IMR-90 (cell line): Measurements from ENCODE around the gene TULP4. TPM values are rescaled to one million over a fixed set of nuclear protein-coding genes. Genes with fewer than 3 reads are reported as not detected.

Source experiments
- ATAC-seq: fragments of 200-7000 bp; cut with Tn5 transposase; 2 replicates; pipeline ENCODE4 v1.9.1; 2020; ENCODE audit warnings: low read depth, mild to moderate bottlenecking, moderate library complexity
- BruUV-seq: library from RNA; stranded (reverse); fragments of 400-500 nt; replicated peaks from 2 replicates; lab custom pipeline; 2021; lab: Mats Ljungman, UMichigan
- CTCF ChIA-PET: fragments of 300-600 bp; formaldehyde crosslinking; extraction: SDS; loops from one replicate; lab custom pipeline; 2021; ENCODE audit warnings: antibody characterized with exemption; lab: Yijun Ruan, JAX
- POLR2A ChIA-PET: fragments of 300-600 bp; sonication (Branson Sonifier 250); formaldehyde crosslinking; loops from one replicate; lab custom pipeline; 2022; ENCODE audit warnings: antibody characterized with exemption; ENCODE audit not compliant: unreplicated experiment; lab: Charles Lee
- DNase-seq: peaks from one replicate; pipeline ENCODE4 v3.0.0; 2013
- H2AFZ ChIP-seq: replicated peaks from 2 replicates; pipeline ENCODE3; 2013; ENCODE audit warnings: low read length, mild to moderate bottlenecking; ENCODE audit not compliant: poor library complexity
- H2AK5ac ChIP-seq: 2 replicates; pipeline ENCODE4 v1.6.1; 2013; ENCODE audit warnings: low read depth, low read length, inconsistent platforms
- H2AK9ac ChIP-seq: replicated peaks from 2 replicates; pipeline ENCODE3; 2013; ENCODE audit warnings: mild to moderate bottlenecking, low read depth, low read length, moderate library complexity; ENCODE audit not compliant: poor library complexity
- H2BK120ac ChIP-seq: 2 replicates; pipeline ENCODE4 v1.6.1; 2013; ENCODE audit warnings: low read depth, low read length, inconsistent platforms
- H2BK15ac ChIP-seq: 3 replicates; pipeline ENCODE4 v1.6.1; 2013; ENCODE audit warnings: low read depth, low read length, inconsistent platforms
- H2BK20ac ChIP-seq: 2 replicates; pipeline ENCODE4 v1.6.1; 2013; ENCODE audit warnings: low read depth, mild to moderate bottlenecking, inconsistent platforms, low read length, moderate library complexity
- H2BK5ac ChIP-seq: 2 replicates; pipeline ENCODE4 v1.6.1; 2013; ENCODE audit warnings: mild to moderate bottlenecking, low read depth, low read length, inconsistent platforms; ENCODE audit not compliant: poor library complexity, severe bottlenecking
- H3K14ac ChIP-seq: replicated peaks from 2 replicates; pipeline ENCODE4 v1.6.1; 2013; ENCODE audit warnings: low read depth, low read length, inconsistent platforms
- H3K18ac ChIP-seq: 2 replicates; pipeline ENCODE4 v1.6.1; 2013; ENCODE audit warnings: low read depth, low read length, control low read depth
- H3K23ac ChIP-seq: 2 replicates; pipeline ENCODE4 v1.6.1; 2013; ENCODE audit warnings: low read depth, low read length, inconsistent platforms
- H3K27ac ChIP-seq: 2 replicates; pipeline ENCODE4 v1.5.1; 2013; ENCODE audit warnings: mild to moderate bottlenecking, control low read depth, low read length; ENCODE audit not compliant: insufficient read depth
- H3K27me3 ChIP-seq: 2 replicates; pipeline ENCODE4 v1.6.1; 2013; ENCODE audit warnings: low read length; ENCODE audit not compliant: control insufficient read depth, insufficient read depth
- H3K36me3 ChIP-seq: 2 replicates; pipeline ENCODE4 v1.6.1; 2013; ENCODE audit warnings: low read length, mixed read lengths; ENCODE audit not compliant: control insufficient read depth, insufficient read depth
- H3K4ac ChIP-seq: 2 replicates; pipeline ENCODE4 v1.6.1; 2013; ENCODE audit warnings: low read depth, low read length, inconsistent platforms
- H3K4me1 ChIP-seq: 2 replicates; pipeline ENCODE4 v1.6.1; 2013; ENCODE audit warnings: low read length, mixed read lengths; ENCODE audit not compliant: control insufficient read depth, insufficient read depth
- H3K4me2 ChIP-seq: 2 replicates; pipeline ENCODE4 v1.6.1; 2013; ENCODE audit warnings: low read depth, mild to moderate bottlenecking, control low read depth, low read length, moderate library complexity
- H3K4me3 ChIP-seq: 2 replicates; pipeline ENCODE4 v1.5.1; 2013; ENCODE audit warnings: low read depth, mild to moderate bottlenecking, control low read depth, low read length, moderate library complexity; ENCODE audit not compliant: insufficient read depth
- H3K56ac ChIP-seq: 2 replicates; pipeline ENCODE4 v1.6.1; 2013; ENCODE audit warnings: low read length, inconsistent platforms; ENCODE audit not compliant: insufficient read depth; ENCODE audit errors: extremely low read depth
- H3K79me1 ChIP-seq, 2 experiments: 2 replicates each; pipeline ENCODE4 v1.6.1; 2013; ENCODE audit warnings: low read length in 2 of 2, inconsistent platforms in 1 of 2, low read depth in 1 of 2
- H3K9ac ChIP-seq: 2 replicates; pipeline ENCODE4 v1.6.1; 2013; ENCODE audit warnings: low read depth, low read length, control low read depth
- H3K9me1 ChIP-seq: 2 replicates; pipeline ENCODE4 v1.6.1; 2013; ENCODE audit warnings: low read length, inconsistent platforms; ENCODE audit not compliant: insufficient read depth
- H3K9me3 ChIP-seq: 2 replicates; pipeline ENCODE4 v1.6.1; 2013; ENCODE audit warnings: low read length; ENCODE audit not compliant: control insufficient read depth, insufficient read depth
- H4K20me1 ChIP-seq: 2 replicates; pipeline ENCODE4 v1.6.1; 2013; ENCODE audit warnings: low read length, inconsistent platforms; ENCODE audit not compliant: insufficient read depth
- H4K5ac ChIP-seq: 2 replicates; pipeline ENCODE4 v1.6.1; 2013; ENCODE audit warnings: mild to moderate bottlenecking, low read depth, low read length, control low read depth
- H4K8ac ChIP-seq, 2 experiments: 2 replicates each; pipeline ENCODE4 v1.6.1; 2013; ENCODE audit warnings: low read depth in 2 of 2, low read length in 2 of 2, control low read depth in 1 of 2, inconsistent platforms in 1 of 2
- H4K91ac ChIP-seq: 2 replicates; pipeline ENCODE4 v1.6.1; 2013; ENCODE audit warnings: low read depth, low read length, inconsistent platforms; ENCODE audit not compliant: insufficient read depth
- MAFK ChIP-seq: IDR thresholded peaks from 2 replicates; pipeline ENCODE4 v1.6.1; 2012; ENCODE audit warnings: low read depth, low read length, improper control_type of control experiment
- NFE2L2 ChIP-seq: fragments of 150-350 bp; IDR thresholded peaks from 2 replicates; pipeline ENCODE4 v1.6.1; 2016; ENCODE audit warnings: low read depth, mild to moderate bottlenecking, low read length
- RAD21 ChIP-seq: IDR thresholded peaks from 2 replicates; pipeline ENCODE4 v1.6.1; 2012; ENCODE audit warnings: low read length, improper control_type of control experiment
- RCOR1 ChIP-seq: IDR thresholded peaks from 2 replicates; pipeline ENCODE4 v1.6.1; 2012; ENCODE audit warnings: mild to moderate bottlenecking, low read length, improper control_type of control experiment; ENCODE audit not compliant: insufficient replicate concordance
- SMC3 ChIP-seq: fragments of 150-350 bp; IDR thresholded peaks from 2 replicates; pipeline ENCODE4 v1.6.1; 2016; ENCODE audit warnings: low read depth, mild to moderate bottlenecking, antibody characterized with exemption, low read length, moderate library complexity
- USF2 ChIP-seq: fragments of 150-350 bp; IDR thresholded peaks from 2 replicates; pipeline ENCODE4 v1.6.1; 2017; ENCODE audit warnings: mild to moderate bottlenecking, antibody characterized with exemption, low read length, low read depth
- WGBS, 2 experiments: methylation state at CpG; one replicate each; pipeline versions ENCODE4 v1.1.5 to v1.1.7; 2013; ENCODE audit warnings: missing lambda C conversion rate in 2 of 2; ENCODE audit not compliant: insufficient read length in 1 of 2; ENCODE audit errors: extremely low coverage in 2 of 2; 5-methylcytosine and 5-hydroxymethylcytosine counted together
- dilution Hi-C: fragments of 300-500 bp; cut with HindIII; formaldehyde crosslinking; loops from one replicate; pipeline ENCODE4 v1.14.3; 2018; ENCODE audit warnings: low sequenced_read_pairs; ENCODE audit not compliant: unreplicated experiment
- in situ Hi-C: fragments of 300-500 bp; cut with MboI; formaldehyde crosslinking; loops from 3 replicates; pipeline ENCODE4 v1.14.3; 2019; ENCODE audit warnings: low sequenced_read_pairs, inconsistent platforms, mixed read lengths
- intact Hi-C: fragments of 100-400 bp; cut with micrococcal nuclease; formaldehyde crosslinking; loops from 2 replicates; pipeline ENCODE4 v1.10.0; 2022
- polyA plus RNA-seq, 3 experiments: library from polyadenylated mRNA; depleted of rRNA; stranded (reverse); fragments of >200 nt; gene quantifications; 2 replicates each; pipeline ENCODE4 v1.2.3, GENCODE V29; 2012; ENCODE audit warnings: low replicate concordance in 1 of 3
- total RNA-seq: library from RNA; depleted of rRNA; stranded (reverse); fragments of >200 nt; gene quantifications from 2 replicates; pipeline ENCODE4 v1.2.3, GENCODE V29; 2012

The TULP4 gene
- total and polyA plus RNA-seq, 2 of the 4 experiments (the other 2 are of a cell fraction): 8.1 to 30.6 TPM

- no peak overlapping the region for H2BK120ac ChIP-seq
- POLR2A ChIA-PET: no interaction called here
These were observed 25.2 kb upstream of the TULP4 start for GRCh38 chr6:158287047-158287446.

More at GRCh38 chr6:158287047-158287446, 25.2 kb upstream of the TULP4 start:
- Histone ChIP-seq H3K4me1 (peaks cover 12% of the 10 kb centered on the region), H2BK5ac (no peak overlapping the region), H4K8ac (no peak overlapping the region), H2AK9ac (no peak overlapping the region), H2AK5ac (no peak overlapping the region; the same call in 1 of the 2 replicates), H3K14ac (peak overlapping the region; percentile 13; the same call in 1 of the 2 replicates), H2BK20ac (no peak overlapping the region), H3K18ac (no peak overlapping the region), H4K91ac (no peak overlapping the region), H3K23ac (no peak overlapping the region; the same call in 1 of the 2 replicates), H2BK15ac (no peak overlapping the region), H3K4me3 (no peak overlapping the region), H3K27me3 (no peaks in the 10 kb centered on the region), H2AFZ (no peak overlapping the region), H3K79me1 (peaks cover 21 to 34% of the 10 kb centered on the region in 2 experiments; a peak in 3 of 4 replicates), H3K36me3 (no peaks in the 10 kb centered on the region), H3K9me1 (peaks cover 5% of the 10 kb centered on the region), H3K4me2 (no peak overlapping the region), H3K9me3 (no peaks in the 10 kb centered on the region), H3K27ac (no peak overlapping the region), H4K5ac (no peak overlapping the region), H3K4ac (no peak overlapping the region), H3K9ac (no peak overlapping the region), H4K20me1 (peaks cover 9% of the 10 kb centered on the region), H3K56ac (no peak overlapping the region)
- BruUV-seq: no TSS peak
- dilution Hi-C loops (no loop called here), intact Hi-C loops (no loop called here), in situ Hi-C loops (no loop called here)
- TF ChIP-seq USF2: no peak
- TF ChIP-seq NFE2L2: no peak
- no peak for TF ChIP-seq RAD21
- no peak for TF ChIP-seq MAFK
- TF ChIP-seq SMC3: no peak
- no peak for TF ChIP-seq RCOR1
- CTCF ChIA-PET: interaction anchor here (0.7 to 0.8 kb wide), 2 partner anchors 9 to 426 kb away, joined by 3 to 4 read pairs; no protein-coding TSS in a partner anchor
- DNase-seq: no peak
- no peak for ATAC-seq
- no CpG with 5 or more reads among the region's 4 CpGs for WGBS, 2 experiments
